ENCODE results near the gene ITGB6. TPM values are rescaled to one million over a fixed set of nuclear protein-coding genes. Genes with fewer than 3 reads are reported as not detected.

ITGB6 gene
- total RNA-seq, 1 donor from 2014 or later: 7.6 TPM

GRCh38 chr2:160208655-160209515 lies 8.8 kb upstream of the ITGB6 start:
- peaks cover 78% of the 10 kb centered on the region for H3K4me1 Mint-ChIP-seq (ENCODE audit: low read depth, unreplicated experiment)
- H2AFZ ChIP-seq (ENCODE audit: low read depth, low read length): no peak overlapping the region
- H3K4me1 ChIP-seq (ENCODE audit: insufficient read depth, low read length): peaks cover 58% of the 10 kb centered on the region
- TF ChIP-seq EZH2 (IDR thresholded peaks at IDR 0.05; ENCODE audit: insufficient read depth, low read length): no peak
- TF ChIP-seq, protein P1, sequence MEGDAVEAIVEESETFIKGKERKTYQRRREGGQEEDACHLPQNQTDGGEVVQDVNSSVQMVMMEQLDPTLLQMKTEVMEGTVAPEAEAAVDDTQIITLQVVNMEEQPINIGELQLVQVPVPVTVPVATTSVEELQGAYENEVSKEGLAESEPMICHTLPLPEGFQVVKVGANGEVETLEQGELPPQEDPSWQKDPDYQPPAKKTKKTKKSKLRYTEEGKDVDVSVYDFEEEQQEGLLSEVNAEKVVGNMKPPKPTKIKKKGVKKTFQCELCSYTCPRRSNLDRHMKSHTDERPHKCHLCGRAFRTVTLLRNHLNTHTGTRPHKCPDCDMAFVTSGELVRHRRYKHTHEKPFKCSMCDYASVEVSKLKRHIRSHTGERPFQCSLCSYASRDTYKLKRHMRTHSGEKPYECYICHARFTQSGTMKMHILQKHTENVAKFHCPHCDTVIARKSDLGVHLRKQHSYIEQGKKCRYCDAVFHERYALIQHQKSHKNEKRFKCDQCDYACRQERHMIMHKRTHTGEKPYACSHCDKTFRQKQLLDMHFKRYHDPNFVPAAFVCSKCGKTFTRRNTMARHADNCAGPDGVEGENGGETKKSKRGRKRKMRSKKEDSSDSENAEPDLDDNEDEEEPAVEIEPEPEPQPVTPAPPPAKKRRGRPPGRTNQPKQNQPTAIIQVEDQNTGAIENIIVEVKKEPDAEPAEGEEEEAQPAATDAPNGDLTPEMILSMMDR (IDR thresholded peaks at IDR 0.05; ENCODE audit: insufficient read depth, low read depth, low read length): no peak
- H3K9me3 Mint-ChIP-seq (ENCODE audit: unreplicated experiment): peaks cover 12% of the 10 kb centered on the region
- H3K4me3 ChIP-seq (ENCODE audit: insufficient read depth, low read depth, low read length): no peak overlapping the region
- H3K36me3 ChIP-seq (ENCODE audit: insufficient read depth, low read length): no peaks in the 10 kb centered on the region
- no peaks in the 10 kb centered on the region for H3K27me3 ChIP-seq (ENCODE audit: insufficient read depth, low read length)
- H3K27ac ChIP-seq (ENCODE audit: low read depth, low read length): peak overlapping the region; percentile 90
- peak overlapping the region; percentile 48 for H3K4me2 ChIP-seq (ENCODE audit: low read length)
- H3K36me3 Mint-ChIP-seq (ENCODE audit: low read depth, unreplicated experiment): peaks cover 6% of the 10 kb centered on the region
- DNase-seq (ENCODE audit: low read depth) (no peak), FAIRE-seq (no peak)
- H3K79me2 ChIP-seq (ENCODE audit: insufficient read depth, low read length): no peaks in the 10 kb centered on the region
- H3K4me3 Mint-ChIP-seq (ENCODE audit: unreplicated experiment): peak overlapping the region; percentile 46
- no peaks in the 10 kb centered on the region for H4K20me1 ChIP-seq (ENCODE audit: insufficient read depth, low read length)
- peak overlapping the region; percentile 63 for H3K9ac ChIP-seq (ENCODE audit: low read length)
- no peaks in the 10 kb centered on the region for H3K27me3 Mint-ChIP-seq (ENCODE audit: low read depth, unreplicated experiment)
- H3K9me3 ChIP-seq (ENCODE audit: insufficient read depth, low read depth, low read length): no peaks in the 10 kb centered on the region
- H3K27ac Mint-ChIP-seq (ENCODE audit: unreplicated experiment): peak overlapping the region; percentile 98

DNA sequence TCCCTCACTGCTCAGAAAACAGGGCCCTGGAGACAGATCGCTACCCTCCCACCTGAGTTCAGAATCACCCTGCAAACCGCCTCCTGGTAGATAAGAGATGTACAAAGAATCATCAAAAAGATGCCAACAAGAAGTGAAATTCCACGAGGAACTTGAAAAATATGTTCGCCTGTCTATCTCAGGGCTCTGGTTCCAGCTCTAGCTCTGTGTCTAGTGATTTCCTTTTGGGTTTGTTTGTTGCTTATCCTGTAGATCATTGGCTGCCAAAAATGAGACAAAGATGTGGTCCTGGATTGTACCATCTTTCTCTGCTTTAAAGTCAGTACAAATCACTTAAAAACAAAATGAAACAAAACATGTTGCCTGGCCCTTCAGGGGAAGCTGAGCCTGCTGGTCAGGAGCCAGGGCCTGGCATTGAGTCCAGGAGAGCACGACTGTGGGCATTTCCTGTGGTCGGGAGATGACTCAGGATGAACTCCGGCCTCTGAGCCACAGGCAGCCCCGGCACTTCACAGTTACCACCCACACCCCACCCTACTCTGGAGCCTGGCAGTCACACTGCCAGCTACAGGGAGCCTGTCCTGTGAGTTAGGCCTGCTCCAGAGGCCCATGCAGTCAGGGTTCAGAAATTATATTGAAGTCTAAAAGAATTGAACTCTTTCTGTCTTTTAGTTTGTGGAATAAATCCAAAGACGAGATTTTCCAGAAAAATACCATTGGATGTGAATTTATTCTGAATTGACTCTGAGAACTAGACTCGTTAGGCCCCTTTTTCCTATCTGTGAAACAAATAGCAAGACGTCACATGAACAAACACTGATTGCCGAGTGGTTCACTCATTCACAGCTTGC lies 8.0 kb upstream of the ITGB6 start:
- Histone ChIP-seq H3K79me2 (ENCODE audit: insufficient read depth, low read length) (no peaks in the 10 kb centered on the region), H3K27ac (ENCODE audit: low read depth, low read length) (peak overlapping the region; percentile 90), H2AFZ (ENCODE audit: low read depth, low read length) (no peak overlapping the region), H3K4me1 (ENCODE audit: insufficient read depth, low read length) (peaks cover 53% of the 10 kb centered on the region), H3K4me2 (ENCODE audit: low read length) (peak overlapping the region; percentile 48), H3K4me3 (ENCODE audit: insufficient read depth, low read depth, low read length) (no peak overlapping the region), H3K9me3 (ENCODE audit: insufficient read depth, low read depth, low read length) (no peaks in the 10 kb centered on the region), H3K9ac (ENCODE audit: low read length) (peak overlapping the region; percentile 63), H4K20me1 (ENCODE audit: insufficient read depth, low read length) (no peaks in the 10 kb centered on the region), H3K36me3 (ENCODE audit: insufficient read depth, low read length) (no peaks in the 10 kb centered on the region), H3K27me3 (ENCODE audit: insufficient read depth, low read length) (no peaks in the 10 kb centered on the region)
- no peak for TF ChIP-seq EZH2 (IDR thresholded peaks at IDR 0.05; ENCODE audit: insufficient read depth, low read length)
- TF ChIP-seq, protein P1 (IDR thresholded peaks at IDR 0.05; ENCODE audit: insufficient read depth, low read depth, low read length): no peak
- peaks cover 12% of the 10 kb centered on the region for H3K9me3 Mint-ChIP-seq (ENCODE audit: unreplicated experiment)
- H3K27ac Mint-ChIP-seq (ENCODE audit: unreplicated experiment): peak overlapping the region; percentile 98
- peaks cover 6% of the 10 kb centered on the region for H3K36me3 Mint-ChIP-seq (ENCODE audit: low read depth, unreplicated experiment)
- no peaks in the 10 kb centered on the region for H3K27me3 Mint-ChIP-seq (ENCODE audit: low read depth, unreplicated experiment)
- peaks cover 78% of the 10 kb centered on the region for H3K4me1 Mint-ChIP-seq (ENCODE audit: low read depth, unreplicated experiment)
- peak; percentile 91 for DNase-seq (ENCODE audit: low read depth)
- peak overlapping the region; percentile 46 for H3K4me3 Mint-ChIP-seq (ENCODE audit: unreplicated experiment)
- peak; percentile 45 for FAIRE-seq

Data from astrocyte (in vitro differentiated cells and primary cell).